Heart left ventricle (tissue), 16 donors: ENCODE measurements around the gene CDHR3. TPM values are rescaled to one million over a fixed set of nuclear protein-coding genes. Genes with fewer than 3 reads are reported as not detected.

Experiments used
- ATAC-seq, 4 donors: fragments of 200-7000 bp; cut with Tn5 transposase; one replicate each; pipeline ENCODE4 v1.9.1; 2020 to 2022; ENCODE audit warnings: moderate library complexity in 4 of 4, mild to moderate bottlenecking in 3 of 4, moderate number of reproducible peaks in 1 of 4
- DNase-seq, 5 donors: peaks; one replicate each; pipeline ENCODE4 v3.0.0-alpha.2; 2020
- H3K27ac ChIP-seq, 12 donors: fragments of 200-600 bp; sonication (generic) in 4 of 12; one replicate each; pipeline versions ENCODE4 v1.5.0 to v1.8.0; 2016 to 2022; ENCODE audit warnings: mild to moderate bottlenecking in 2 of 12
- H3K27me3 ChIP-seq, 9 donors: fragments of 200-600 bp; sonication (generic) in 2 of 9; one replicate each; pipeline versions ENCODE4 v1.5.1 to v1.8.0; 2016 to 2022; ENCODE audit warnings: mild to moderate bottlenecking in 3 of 9
- H3K36me3 ChIP-seq, 9 donors: fragments of 200-600 bp; sonication (generic) in 2 of 9; one replicate each; pipeline versions ENCODE4 v1.5.0 to v1.8.0; 2018 to 2022; ENCODE audit warnings: mild to moderate bottlenecking in 2 of 9
- H3K4me1 ChIP-seq, 12 donors: fragments of 200-600 bp; sonication (generic) in 4 of 12; one replicate each; pipeline versions ENCODE4 v1.5.0 to v1.8.0; 2016 to 2022; ENCODE audit warnings: mild to moderate bottlenecking in 3 of 12
- H3K4me3 ChIP-seq, 12 donors: fragments of 200-600 bp; sonication (generic) in 4 of 12; one replicate each; pipeline versions ENCODE4 v1.5.0 to v1.8.0; 2017 to 2022; ENCODE audit warnings: mild to moderate bottlenecking in 9 of 12, moderate library complexity in 4 of 12
- H3K9me3 ChIP-seq, 12 donors: fragments of 200-600 bp; sonication (generic) in 4 of 12; one replicate each; pipeline versions ENCODE4 v1.5.0 to v1.8.0; 2016 to 2022; ENCODE audit warnings: mild to moderate bottlenecking in 1 of 12
- POLR2A ChIP-seq, 2 donors: fragments of 450-650 bp; IDR thresholded peaks; one replicate each; pipeline ENCODE4 v1.6.1; 2017; ENCODE audit warnings: antibody characterized with exemption in 2 of 2, mild to moderate bottlenecking in 2 of 2, moderate library complexity in 2 of 2
- WGBS, 4 donors: extraction: QIAGEN DNeasy Blood & Tissue Kit in 2 of 4; methylation state at CpG; one replicate each; pipeline versions ENCODE4 v1.1.5 to v1.1.7; 2013 to 2018; 5-methylcytosine and 5-hydroxymethylcytosine counted together
- intact Hi-C, 10 donors: fragments of 100-400 bp; cut with DNase I; formaldehyde crosslinking; loops; one replicate each; pipeline versions ENCODE4 v1.11.1 to v1.14.2; 2022
- polyA plus RNA-seq, 2 donors: library from polyadenylated mRNA; stranded (reverse); fragments of 200-250 nt; gene quantifications; one replicate each; pipeline ENCODE4 v1.2.3, GENCODE V29; 2013
- total RNA-seq, 9 donors: library from RNA; depleted of rRNA in 2 of 9; stranded (reverse); fragments of >200 nt in 2 of 9; fragmentation: NEBNext Ultra II Directional in 3 of 9; extraction: Animal tissue kit (Norgen Biotek cat#: 25700) in 3 of 9; gene quantifications; one replicate each; pipeline versions ENCODE4 v1.1.0 to v1.2.4, GENCODE V29; 2016 to 2023
- TF ChIP-seq, protein P1 (sequence below), 12 donors: fragments of 200-600 bp; sonication (generic) in 4 of 12; IDR thresholded peaks; one replicate each; pipeline versions ENCODE4 v1.5.0 to v1.8.0; 2018 to 2022; ENCODE audit warnings: antibody characterized with exemption in 12 of 12, mild to moderate bottlenecking in 5 of 12
- donor health status: ischemic (EF 13 %, LVEDD 7.1; RV severe dilation, severe dysfunction).
- donor health status: healthy with polysubstance abuse.
- donor health status: DM: no; HTN: yes; CAD: no.
- donor health status: DM: no; HTN: no; CAD: no.
- donor health status: ischemic (EF 25% LVEDD 6.9; RV normal size, moderate dysfunction).
- donor health status: ischemic (EF 25% LVEDD 5.7; RV mildly dilated, moderate dysfunction).
- donor health status: healthy.
- donor health status: DM: yes; HTN: yes; CAD: no.
- donor health status: ischemic (EF 35%, LVEDD 5.7; RV mildly dilated, moderate dysfunction).
- donor health status: nonischemic (EF 11% LVEDD 7.7; RV severe dilation, severe dysfunction).
- donor health status: DM: yes; HTN: yes; CAD: no.
- donor health status: PGD.
- donor health status: ischemic (EF 29% LVEDD 5.4; RV normal size, mild dysfunction).
- donor health status: nonischemic (EF 23%, LVEDD 6.1; RV moderate dilation, normal function).

The CDHR3 gene
- total and polyA plus RNA-seq, 11 donors: 0.60 to 6.1 (median 1.4) TPM

DNA sequence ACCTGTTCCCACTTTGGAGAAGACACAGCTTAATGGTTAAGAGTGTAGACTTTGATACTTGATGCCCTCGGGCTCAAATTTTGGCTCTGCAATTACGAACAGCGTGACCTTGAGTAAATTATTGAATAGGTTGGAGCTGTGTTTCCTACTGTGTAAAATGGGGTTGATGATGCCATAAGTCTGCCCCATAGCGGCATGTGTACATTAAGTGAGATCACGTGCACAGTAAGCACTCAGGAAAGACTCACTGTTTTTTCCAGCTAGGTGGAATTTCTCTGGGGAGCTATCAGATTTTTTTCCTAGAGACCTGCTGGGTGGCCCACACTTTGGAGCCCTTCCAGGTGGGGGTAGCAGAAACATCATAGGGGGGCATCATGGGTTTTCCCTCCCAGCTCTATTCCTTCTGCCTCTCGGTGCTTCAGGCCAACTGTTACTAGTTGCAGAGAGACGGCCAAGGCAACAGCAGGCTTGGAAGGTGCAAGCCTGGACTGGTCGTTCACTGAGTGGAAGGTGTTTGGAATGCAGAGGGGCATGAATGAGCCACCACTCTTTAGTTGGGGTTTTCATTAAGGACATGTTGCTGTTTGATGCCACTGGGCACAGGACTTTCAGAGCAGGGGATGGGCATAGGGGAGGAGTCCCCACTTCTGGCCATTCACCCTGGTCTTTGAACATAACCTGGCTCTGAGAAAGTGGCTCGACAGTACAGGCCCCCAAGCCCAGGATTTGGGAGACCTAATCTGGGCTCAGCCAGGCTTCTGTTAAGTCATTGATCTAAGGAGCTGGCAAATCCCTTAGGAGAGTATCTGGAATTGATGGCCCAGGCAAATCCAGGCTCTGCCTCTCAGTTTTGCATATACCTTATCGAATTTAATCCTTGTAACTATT lies 85.0 kb downstream of the CDHR3 start:
- H3K4me3 ChIP-seq: no peak overlapping the region
- H3K27ac ChIP-seq: no peak overlapping the region
- intact Hi-C loops: loop anchor here in 1 of 10 donors (10.0 kb wide), 1 partner anchor 113 kb away; no protein-coding TSS in a partner anchor
- 84 to 95% (median 88%) methylated on average over 10 of the region's 10 CpGs for WGBS, 4 donors
- ATAC-seq (no peak), DNase-seq (no peak)
- no peaks in the 10 kb centered on the region for H3K9me3 ChIP-seq
- no peak for TF ChIP-seq POLR2A (IDR thresholded peaks at IDR 0.05)
- TF ChIP-seq, protein P1, sequence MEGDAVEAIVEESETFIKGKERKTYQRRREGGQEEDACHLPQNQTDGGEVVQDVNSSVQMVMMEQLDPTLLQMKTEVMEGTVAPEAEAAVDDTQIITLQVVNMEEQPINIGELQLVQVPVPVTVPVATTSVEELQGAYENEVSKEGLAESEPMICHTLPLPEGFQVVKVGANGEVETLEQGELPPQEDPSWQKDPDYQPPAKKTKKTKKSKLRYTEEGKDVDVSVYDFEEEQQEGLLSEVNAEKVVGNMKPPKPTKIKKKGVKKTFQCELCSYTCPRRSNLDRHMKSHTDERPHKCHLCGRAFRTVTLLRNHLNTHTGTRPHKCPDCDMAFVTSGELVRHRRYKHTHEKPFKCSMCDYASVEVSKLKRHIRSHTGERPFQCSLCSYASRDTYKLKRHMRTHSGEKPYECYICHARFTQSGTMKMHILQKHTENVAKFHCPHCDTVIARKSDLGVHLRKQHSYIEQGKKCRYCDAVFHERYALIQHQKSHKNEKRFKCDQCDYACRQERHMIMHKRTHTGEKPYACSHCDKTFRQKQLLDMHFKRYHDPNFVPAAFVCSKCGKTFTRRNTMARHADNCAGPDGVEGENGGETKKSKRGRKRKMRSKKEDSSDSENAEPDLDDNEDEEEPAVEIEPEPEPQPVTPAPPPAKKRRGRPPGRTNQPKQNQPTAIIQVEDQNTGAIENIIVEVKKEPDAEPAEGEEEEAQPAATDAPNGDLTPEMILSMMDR (IDR thresholded peaks at IDR 0.05): no peak
- no peaks in the 10 kb centered on the region for H3K36me3 ChIP-seq
- peaks cover 0 to 11% (median 5%) of the 10 kb centered on the region in 12 donors for H3K4me1 ChIP-seq
- H3K27me3 ChIP-seq: peaks cover 0 to 3% (median 0%) of the 10 kb centered on the region in 9 donors

- Histone ChIP-seq H3K27ac (no peak overlapping the region), H3K27me3 (peaks cover 0 to 3% (median 0%) of the 10 kb centered on the region in 9 donors), H3K4me3 (no peak overlapping the region), H3K4me1 (peaks cover 0 to 11% (median 5%) of the 10 kb centered on the region in 12 donors), H3K36me3 (no peaks in the 10 kb centered on the region), H3K9me3 (no peaks in the 10 kb centered on the region)
- ATAC-seq (no peak), DNase-seq (no peak)
- TF ChIP-seq, protein P1 (IDR thresholded peaks at IDR 0.05): no peak
- no peak for TF ChIP-seq POLR2A (IDR thresholded peaks at IDR 0.05)
- intact Hi-C loops: loop anchor here in 1 of 10 donors (10.0 kb wide), 1 partner anchor 114 kb away; no protein-coding TSS in a partner anchor
- WGBS, 4 donors: 85 to 95% (median 90%) methylated on average over 2 of the region's 2 CpGs
Observed at GRCh38 chr7:106048706-106049020, 85.6 kb downstream of the CDHR3 start.

- Histone ChIP-seq H3K36me3 (no peaks in the 10 kb centered on the region), H3K4me3 (no peak overlapping the region), H3K9me3 (no peaks in the 10 kb centered on the region), H3K4me1 (peaks cover 0 to 11% (median 5%) of the 10 kb centered on the region in 12 donors), H3K27me3 (peaks cover 0 to 3% (median 0%) of the 10 kb centered on the region in 9 donors), H3K27ac (no peak overlapping the region)
- DNase-seq (no peak), ATAC-seq (no peak)
- 88 to 92% (median 90%) methylated on average over 9 of the region's 9 CpGs for WGBS, 4 donors
- TF ChIP-seq, protein P1 (IDR thresholded peaks at IDR 0.05): no peak
- no peak for TF ChIP-seq POLR2A (IDR thresholded peaks at IDR 0.05)
- intact Hi-C loops: loop anchor here in 1 of 10 donors (10.0 kb wide), 1 partner anchor 114 kb away; no protein-coding TSS in a partner anchor
Observed at GRCh38 chr7:106049139-106049752, 86.2 kb downstream of the CDHR3 start.
